Measurements from ENCODE around the gene LRRK1.

Gene LRRK1

GRCh38 chr15:100939791-100940190 lies 20.6 kb downstream of the LRRK1 start:
- DNase-seq = no peak

DNA sequence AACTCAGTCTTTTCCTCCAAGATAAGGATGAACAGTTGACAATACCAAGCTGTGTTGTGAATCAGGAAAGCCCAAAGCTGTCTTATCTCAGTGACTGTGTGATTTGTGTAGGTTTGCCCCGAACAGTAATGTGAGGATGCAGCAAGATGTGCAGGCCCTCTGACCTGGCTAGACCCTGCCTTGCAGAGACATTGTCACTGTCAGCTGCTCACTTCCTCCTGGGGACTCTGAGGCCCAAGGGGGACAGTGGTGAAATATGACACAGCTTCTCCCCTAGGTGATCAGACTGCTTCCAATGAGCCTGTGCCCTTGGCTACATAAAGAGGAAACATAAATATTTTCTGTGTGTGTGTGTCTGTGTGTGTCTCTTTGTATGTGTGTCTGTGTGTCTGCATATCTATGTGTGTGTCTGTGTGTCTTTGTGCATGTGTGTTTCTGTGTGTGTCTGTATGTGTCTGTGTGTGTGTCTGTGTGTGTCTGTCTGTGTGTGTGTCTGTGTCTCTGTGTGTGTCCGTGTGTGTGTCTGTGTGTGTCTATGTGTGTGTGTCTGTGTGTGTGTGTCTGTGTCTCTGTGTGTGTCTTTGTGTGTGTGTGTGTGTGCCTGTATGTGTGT lies 21.7 kb downstream of the LRRK1 start:
- no peak for DNase-seq

GRCh38 chr15:100941536-100941935 lies 22.4 kb downstream of the LRRK1 start:
- no peak for DNase-seq

- DNase-seq = no peak
Measured at GRCh38 chr15:100942656-100943425, 23.7 kb downstream of the LRRK1 start.

DNA sequence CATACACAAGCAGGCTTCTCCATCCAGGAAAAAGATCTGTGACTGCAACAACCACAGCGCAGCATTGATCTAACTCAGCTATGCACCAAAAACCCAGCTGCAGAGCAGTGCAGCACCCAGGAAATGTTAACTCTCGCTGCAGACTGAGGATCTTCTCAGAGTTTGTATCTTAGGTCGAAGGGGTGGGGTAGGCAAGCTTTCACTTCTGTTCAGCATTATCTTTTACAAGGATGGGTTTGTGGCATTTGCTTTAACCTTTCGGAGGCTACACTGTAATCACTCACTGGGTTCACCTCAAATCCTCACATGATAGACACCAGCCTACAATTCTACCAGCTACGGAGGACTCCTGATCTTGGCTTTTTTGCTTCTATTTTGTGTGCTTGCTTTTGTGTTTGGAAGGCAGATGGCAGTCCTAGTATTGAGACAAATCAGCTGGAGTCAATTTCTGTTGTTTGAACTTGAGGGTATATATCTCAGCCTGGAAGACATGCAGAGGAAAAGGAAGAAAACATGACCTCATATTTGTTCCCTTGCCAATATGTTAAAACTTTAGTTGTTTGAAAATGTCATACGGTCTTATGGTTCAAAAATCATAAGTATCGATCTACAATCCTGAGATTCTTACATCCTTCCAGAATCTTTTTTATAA lies 25.2 kb downstream of the LRRK1 start:
- no peak for DNase-seq

DNA sequence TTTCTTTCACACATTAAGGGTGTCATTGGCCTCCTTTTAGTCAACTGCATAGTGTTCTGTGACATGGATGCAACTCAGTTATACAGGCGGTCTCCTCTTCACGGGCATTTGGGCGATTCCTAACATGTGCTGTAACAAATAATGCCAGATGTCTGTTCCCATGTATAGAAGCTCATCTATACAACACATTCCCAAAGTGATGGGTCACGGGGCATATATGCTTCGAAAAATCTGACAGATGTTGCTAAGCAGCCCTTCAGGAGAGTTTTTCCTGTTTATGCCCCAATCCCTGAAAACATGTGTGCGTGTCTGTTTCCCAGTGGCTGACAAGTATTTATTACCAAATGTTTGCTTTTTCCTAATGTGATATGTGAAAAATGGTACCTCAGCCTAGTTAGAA lies 25.8 kb downstream of the LRRK1 start:
- no peak for DNase-seq

GRCh38 chr15:100947760-100948429 lies 28.7 kb downstream of the LRRK1 start:
- no peak for DNase-seq

GRCh38 chr15:100948430-100948762 lies 29.2 kb downstream of the LRRK1 start:
- DNase-seq = no peak

DNA sequence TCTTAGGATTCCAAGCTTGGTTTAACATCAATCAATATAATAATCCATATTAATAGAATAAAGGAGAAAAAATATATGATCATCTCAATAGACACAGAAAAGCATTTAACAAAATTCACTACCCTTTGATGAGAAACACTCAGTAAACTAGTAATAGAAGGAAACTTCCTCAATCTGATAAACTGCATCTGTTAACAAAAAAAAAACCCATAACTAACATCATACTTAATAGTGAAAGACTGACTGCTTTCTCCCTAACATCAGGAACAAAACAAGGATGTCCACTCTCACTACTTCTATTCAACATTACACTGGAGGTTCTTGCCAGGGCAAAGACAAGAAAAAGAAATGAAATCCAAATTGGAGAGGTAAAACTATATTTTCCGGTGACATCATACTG lies 30.5 kb downstream of the LRRK1 start:
- DNase-seq = no peak

GRCh38 chr15:100951965-100952364 lies 32.8 kb downstream of the LRRK1 start:
- DNase-seq = no peak

- no peak for DNase-seq
Measured at GRCh38 chr15:100952566-100952965, 33.4 kb downstream of the LRRK1 start.

DNA sequence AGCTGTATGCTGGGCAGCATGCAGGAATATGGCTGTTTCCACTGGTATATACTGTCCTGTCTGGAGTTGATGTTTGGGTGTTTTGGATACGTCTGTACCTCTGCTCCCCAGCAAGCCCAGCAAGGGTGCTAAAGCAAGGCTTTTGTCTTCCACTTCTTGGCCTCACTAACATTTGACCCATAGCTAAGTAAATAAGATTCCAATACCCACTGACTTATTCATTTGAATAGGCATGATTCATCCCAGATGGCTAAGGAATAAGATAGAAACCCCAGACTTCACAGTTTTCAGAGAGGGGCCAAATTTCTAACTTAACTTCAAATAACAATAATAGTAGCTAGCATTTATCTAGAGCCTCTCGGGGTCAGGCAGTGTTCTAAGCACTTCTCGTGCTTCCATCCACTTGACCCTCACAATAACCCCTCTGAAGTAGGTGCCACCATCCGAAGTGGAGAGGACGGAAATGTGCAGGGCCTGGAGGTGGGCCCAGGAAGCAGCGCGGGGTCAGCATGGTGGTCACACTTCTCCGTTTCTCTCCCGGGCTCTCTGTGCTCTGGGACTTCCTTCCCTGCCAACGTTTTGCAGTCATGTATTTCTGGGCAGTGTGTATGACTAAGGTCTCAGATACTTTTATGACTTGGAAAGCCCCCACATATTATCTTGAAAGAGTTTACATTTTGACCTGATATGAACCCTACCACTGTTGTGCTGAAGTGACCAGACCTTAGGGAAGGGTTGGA lies 39.3 kb downstream of the LRRK1 start:
- no peak for DNase-seq

- DNase-seq = no peak
Measured at GRCh38 chr15:100959066-100960050, 40.2 kb downstream of the LRRK1 start.

- no peak for DNase-seq
Measured at GRCh38 chr15:100966997-100967396, 47.8 kb downstream of the LRRK1 start.

- DNase-seq = no peak
Measured at GRCh38 chr15:100968050-100968966, 49.2 kb downstream of the LRRK1 start.

GRCh38 chr15:100972975-100973350 lies 53.8 kb downstream of the LRRK1 start:
- DNase-seq = no peak

- no peak for DNase-seq
Measured at GRCh38 chr15:100973351-100974111, 54.4 kb downstream of the LRRK1 start.

GRCh38 chr15:100975043-100975442 lies 55.9 kb downstream of the LRRK1 start:
- no peak for DNase-seq

GRCh38 chr15:100980410-100981046 lies 61.4 kb downstream of the LRRK1 start:
- DNase-seq = no peak

Measured in T-helper 2 cell (primary cell).